Cardiac fibroblast (primary cell): ENCODE results near the gene SPAG8.

ENCODE experiments used
- DNase-seq, 2 donors: peaks; one replicate each; pipeline versions ENCODE4 v3.0.0 to v3.0.0-alpha.2; 2010; ENCODE audit warnings: low read depth in 2 of 2
- H3K4me3 ChIP-seq, 2 donors: replicated peaks in 1 of 2; 1 replicate in 1 of 2; 2 replicates in 1 of 2; pipeline ENCODE4 v1.5.1; 2011; ENCODE audit warnings: low read depth in 2 of 2, low read length in 2 of 2, mild to moderate bottlenecking in 2 of 2, moderate library complexity in 1 of 2
- CTCF ChIP-seq: IDR thresholded peaks from one replicate; pipeline ENCODE4 v1.5.1; 2011; ENCODE audit warnings: low read depth, mild to moderate bottlenecking, low read length, inconsistent platforms

Gene SPAG8

DNA sequence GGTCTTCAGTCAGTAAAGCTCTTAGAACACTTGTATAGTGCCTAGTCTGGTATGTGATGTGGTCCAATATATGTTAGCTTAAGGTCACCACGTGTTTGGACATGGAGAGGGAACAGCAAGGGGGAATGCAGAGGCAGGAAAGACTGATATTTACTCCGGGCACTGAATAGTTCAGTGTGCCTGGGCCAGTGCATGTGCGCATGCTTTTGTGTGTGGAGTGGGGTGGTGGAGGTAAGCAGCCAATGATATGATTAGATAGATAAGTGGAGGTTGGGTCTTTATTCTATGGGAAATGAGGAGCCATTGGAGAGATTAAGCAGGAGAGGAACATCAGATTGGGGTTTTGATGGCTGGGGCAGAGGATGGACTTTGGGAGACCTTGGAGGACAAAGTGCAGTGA is 44.1 kb upstream of the SPAG8 start:
- H3K4me3 ChIP-seq, result no peak overlapping the region
- no peak for TF ChIP-seq CTCF
- DNase-seq, result no peak

DNA sequence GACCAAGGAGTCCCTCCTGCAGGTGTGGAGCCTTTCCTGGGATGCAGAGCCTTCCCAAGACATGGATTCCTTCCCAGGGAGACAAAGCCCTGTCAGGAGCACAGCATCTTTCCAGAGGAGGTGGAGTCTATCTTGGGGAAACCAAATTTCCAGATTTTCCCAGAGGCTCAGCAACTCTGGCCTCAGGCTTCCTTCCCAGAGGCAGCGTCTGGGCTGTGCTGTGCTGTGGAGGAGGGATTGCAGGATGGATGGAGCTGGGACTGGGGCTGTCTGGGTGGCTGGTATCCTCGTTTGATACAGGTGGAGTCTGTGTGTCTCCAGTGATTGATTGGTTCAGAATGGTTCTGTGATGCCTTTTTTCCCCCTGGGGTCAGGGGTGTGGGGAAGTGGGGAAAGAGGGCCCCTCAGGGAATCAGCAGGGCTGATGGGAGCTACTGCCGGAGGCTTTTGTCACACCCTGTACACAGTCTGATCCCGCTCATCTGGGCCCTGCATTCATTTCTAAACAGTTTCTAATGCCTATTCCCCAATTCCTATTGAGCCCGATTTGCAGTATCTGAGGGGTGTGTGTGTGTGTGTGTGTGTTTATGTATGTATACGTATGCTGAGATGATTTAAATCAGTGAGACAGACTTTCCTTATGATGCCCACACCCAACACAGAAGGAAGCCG is 42.2 kb upstream of the SPAG8 start:
- no peak for TF ChIP-seq CTCF
- no peak overlapping the region for H3K4me3 ChIP-seq
- no peak for DNase-seq

GRCh38 chr9:35852876-35853865 is 41.1 kb upstream of the SPAG8 start:
- no peak for DNase-seq

GRCh38 chr9:35852267-35852815 is 40.3 kb upstream of the SPAG8 start:
- H3K4me3 ChIP-seq, result no peak overlapping the region
- no peak for TF ChIP-seq CTCF
- DNase-seq, result no peak

More at GRCh38 chr9:35852876-35853865, 41.1 kb upstream of the SPAG8 start:
- TF ChIP-seq CTCF, result no peak
- no peak overlapping the region for H3K4me3 ChIP-seq

GRCh38 chr9:35847792-35848572 is 35.9 kb upstream of the SPAG8 start:
- DNase-seq, result peak; percentile 47 to 93
- H3K4me3 ChIP-seq, result no peak overlapping the region
- no peak for TF ChIP-seq CTCF
